Heart left ventricle (tissue), 16 donors: ENCODE data around the gene PEX11G. TPM values are rescaled to one million over a fixed set of nuclear protein-coding genes. Genes with fewer than 3 reads are reported as not detected.

Source experiments
- ATAC-seq, 4 donors: fragments of 200-7000 bp; cut with Tn5 transposase; one replicate each; pipeline ENCODE4 v1.9.1; 2020 to 2022; ENCODE audit warnings: moderate library complexity in 4 of 4, mild to moderate bottlenecking in 3 of 4, moderate number of reproducible peaks in 1 of 4
- DNase-seq, 5 donors: peaks; one replicate each; pipeline ENCODE4 v3.0.0-alpha.2; 2020
- H3K27ac ChIP-seq, 12 donors: fragments of 200-600 bp; sonication (generic) in 4 of 12; one replicate each; pipeline versions ENCODE4 v1.5.0 to v1.8.0; 2016 to 2022; ENCODE audit warnings: mild to moderate bottlenecking in 2 of 12
- H3K27me3 ChIP-seq, 9 donors: fragments of 200-600 bp; sonication (generic) in 2 of 9; one replicate each; pipeline versions ENCODE4 v1.5.1 to v1.8.0; 2016 to 2022; ENCODE audit warnings: mild to moderate bottlenecking in 3 of 9
- H3K36me3 ChIP-seq, 9 donors: fragments of 200-600 bp; sonication (generic) in 2 of 9; one replicate each; pipeline versions ENCODE4 v1.5.0 to v1.8.0; 2018 to 2022; ENCODE audit warnings: mild to moderate bottlenecking in 2 of 9
- H3K4me1 ChIP-seq, 12 donors: fragments of 200-600 bp; sonication (generic) in 4 of 12; one replicate each; pipeline versions ENCODE4 v1.5.0 to v1.8.0; 2016 to 2022; ENCODE audit warnings: mild to moderate bottlenecking in 3 of 12
- H3K4me3 ChIP-seq, 12 donors: fragments of 200-600 bp; sonication (generic) in 4 of 12; one replicate each; pipeline versions ENCODE4 v1.5.0 to v1.8.0; 2017 to 2022; ENCODE audit warnings: mild to moderate bottlenecking in 9 of 12, moderate library complexity in 4 of 12
- H3K9me3 ChIP-seq, 12 donors: fragments of 200-600 bp; sonication (generic) in 4 of 12; one replicate each; pipeline versions ENCODE4 v1.5.0 to v1.8.0; 2016 to 2022; ENCODE audit warnings: mild to moderate bottlenecking in 1 of 12
- POLR2A ChIP-seq, 2 donors: fragments of 450-650 bp; IDR thresholded peaks; one replicate each; pipeline ENCODE4 v1.6.1; 2017; ENCODE audit warnings: antibody characterized with exemption in 2 of 2, mild to moderate bottlenecking in 2 of 2, moderate library complexity in 2 of 2
- WGBS, 4 donors: extraction: QIAGEN DNeasy Blood & Tissue Kit in 2 of 4; methylation state at CpG; one replicate each; pipeline versions ENCODE4 v1.1.5 to v1.1.7; 2013 to 2018; 5-methylcytosine and 5-hydroxymethylcytosine counted together
- intact Hi-C, 10 donors: fragments of 100-400 bp; cut with DNase I; formaldehyde crosslinking; loops; one replicate each; pipeline versions ENCODE4 v1.11.1 to v1.14.2; 2022
- polyA plus RNA-seq, 2 donors: library from polyadenylated mRNA; stranded (reverse); fragments of 200-250 nt; gene quantifications; one replicate each; pipeline ENCODE4 v1.2.3, GENCODE V29; 2013
- total RNA-seq, 9 donors: library from RNA; depleted of rRNA in 2 of 9; stranded (reverse); fragments of >200 nt in 2 of 9; fragmentation: NEBNext Ultra II Directional in 3 of 9; extraction: Animal tissue kit (Norgen Biotek cat#: 25700) in 3 of 9; gene quantifications; one replicate each; pipeline versions ENCODE4 v1.1.0 to v1.2.4, GENCODE V29; 2016 to 2023
- TF ChIP-seq, protein P1 (sequence below), 12 donors: fragments of 200-600 bp; sonication (generic) in 4 of 12; IDR thresholded peaks; one replicate each; pipeline versions ENCODE4 v1.5.0 to v1.8.0; 2018 to 2022; ENCODE audit warnings: antibody characterized with exemption in 12 of 12, mild to moderate bottlenecking in 5 of 12
- donor health status: ischemic (EF 13 %, LVEDD 7.1; RV severe dilation, severe dysfunction).
- donor health status: healthy with polysubstance abuse.
- donor health status: DM: no; HTN: yes; CAD: no.
- donor health status: DM: no; HTN: no; CAD: no.
- donor health status: ischemic (EF 25% LVEDD 6.9; RV normal size, moderate dysfunction).
- donor health status: ischemic (EF 25% LVEDD 5.7; RV mildly dilated, moderate dysfunction).
- donor health status: healthy.
- donor health status: DM: yes; HTN: yes; CAD: no.
- donor health status: ischemic (EF 35%, LVEDD 5.7; RV mildly dilated, moderate dysfunction).
- donor health status: nonischemic (EF 11% LVEDD 7.7; RV severe dilation, severe dysfunction).
- donor health status: DM: yes; HTN: yes; CAD: no.
- donor health status: PGD.
- donor health status: ischemic (EF 29% LVEDD 5.4; RV normal size, mild dysfunction).
- donor health status: nonischemic (EF 23%, LVEDD 6.1; RV moderate dilation, normal function).

Gene PEX11G
- total and polyA plus RNA-seq, 11 donors: 0.55 to 3.4 (median 1.5) TPM

- intact Hi-C loops: no loop called here
- H3K27me3 ChIP-seq: peaks cover 3 to 52% (median 29%) of the 10 kb centered on the region in 9 donors
- TF ChIP-seq, protein P1, sequence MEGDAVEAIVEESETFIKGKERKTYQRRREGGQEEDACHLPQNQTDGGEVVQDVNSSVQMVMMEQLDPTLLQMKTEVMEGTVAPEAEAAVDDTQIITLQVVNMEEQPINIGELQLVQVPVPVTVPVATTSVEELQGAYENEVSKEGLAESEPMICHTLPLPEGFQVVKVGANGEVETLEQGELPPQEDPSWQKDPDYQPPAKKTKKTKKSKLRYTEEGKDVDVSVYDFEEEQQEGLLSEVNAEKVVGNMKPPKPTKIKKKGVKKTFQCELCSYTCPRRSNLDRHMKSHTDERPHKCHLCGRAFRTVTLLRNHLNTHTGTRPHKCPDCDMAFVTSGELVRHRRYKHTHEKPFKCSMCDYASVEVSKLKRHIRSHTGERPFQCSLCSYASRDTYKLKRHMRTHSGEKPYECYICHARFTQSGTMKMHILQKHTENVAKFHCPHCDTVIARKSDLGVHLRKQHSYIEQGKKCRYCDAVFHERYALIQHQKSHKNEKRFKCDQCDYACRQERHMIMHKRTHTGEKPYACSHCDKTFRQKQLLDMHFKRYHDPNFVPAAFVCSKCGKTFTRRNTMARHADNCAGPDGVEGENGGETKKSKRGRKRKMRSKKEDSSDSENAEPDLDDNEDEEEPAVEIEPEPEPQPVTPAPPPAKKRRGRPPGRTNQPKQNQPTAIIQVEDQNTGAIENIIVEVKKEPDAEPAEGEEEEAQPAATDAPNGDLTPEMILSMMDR (IDR thresholded peaks at IDR 0.05): no peak
- TF ChIP-seq POLR2A (IDR thresholded peaks at IDR 0.05): no peak
Measured at GRCh38 chr19:7502552-7502951, 13.7 kb upstream of the PEX11G start.

DNA sequence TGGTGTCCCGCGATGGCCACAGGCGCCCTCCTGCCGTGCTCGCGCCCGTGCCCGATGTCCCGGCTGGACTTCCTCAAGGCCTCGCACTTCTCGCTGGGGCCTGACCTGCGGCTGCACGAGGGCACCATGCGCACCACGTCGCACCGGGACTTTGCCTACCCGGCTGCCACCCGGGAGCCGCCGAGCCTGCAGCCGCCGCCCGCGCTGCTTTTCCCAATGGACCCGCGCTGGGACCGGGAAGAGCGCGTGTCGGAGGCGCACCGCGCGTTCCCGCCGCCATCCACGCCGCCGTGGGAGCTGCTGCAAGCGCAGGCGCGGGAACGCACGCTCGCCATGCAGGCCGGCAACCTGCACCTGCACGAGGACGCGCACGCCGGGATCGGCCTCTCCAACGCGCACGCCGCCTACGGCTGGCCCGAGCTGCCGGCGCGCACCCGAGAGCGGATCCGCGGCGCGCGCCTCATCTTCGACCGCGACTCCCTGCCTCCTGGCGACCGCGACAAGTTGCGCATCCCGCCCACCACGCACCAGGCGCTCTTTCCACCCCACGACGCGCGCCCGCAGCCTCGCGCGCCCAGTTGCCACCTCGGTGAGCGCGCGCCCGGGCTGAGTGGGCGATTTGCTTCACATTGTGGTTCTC is 12.1 kb upstream of the PEX11G start:
- Histone ChIP-seq H3K4me1 (peaks cover 0 to 18% (median 5%) of the 10 kb centered on the region in 12 donors), H3K36me3 (no peaks in the 10 kb centered on the region), H3K27ac (no peak overlapping the region), H3K9me3 (no peaks in the 10 kb centered on the region), H3K27me3 (peaks cover 3 to 52% (median 29%) of the 10 kb centered on the region in 9 donors), H3K4me3 (peak overlapping the region in 11 of 12 donors; percentile 30 to 56 (median 41))
- ATAC-seq (peak in 3 of 4 donors; percentile 57 to 68 (median 63)), DNase-seq (peak in 1 of 5 donors; percentile 60)
- TF ChIP-seq, protein P1 (IDR thresholded peaks at IDR 0.05): peak in 1 of 12 donors; percentile 12
- no peak for TF ChIP-seq POLR2A (IDR thresholded peaks at IDR 0.05)
- 1 to 4% (median 2%) methylated on average over 36 to 93 of the region's 93 CpGs for WGBS, 4 donors
- intact Hi-C loops: no loop called here

More at GRCh38 chr19:7502552-7502951, 13.7 kb upstream of the PEX11G start:
- peaks cover 0 to 24% (median 6%) of the 10 kb centered on the region in 12 donors for H3K4me1 ChIP-seq
- 30 to 74% (median 47%) methylated on average over 2 of the region's 2 CpGs for WGBS, 4 donors
- ATAC-seq: no peak
- no peak for DNase-seq
- H3K4me3 ChIP-seq: no peak overlapping the region
- no peak overlapping the region for H3K27ac ChIP-seq
- no peaks in the 10 kb centered on the region for H3K9me3 ChIP-seq
- H3K36me3 ChIP-seq: no peaks in the 10 kb centered on the region

DNA sequence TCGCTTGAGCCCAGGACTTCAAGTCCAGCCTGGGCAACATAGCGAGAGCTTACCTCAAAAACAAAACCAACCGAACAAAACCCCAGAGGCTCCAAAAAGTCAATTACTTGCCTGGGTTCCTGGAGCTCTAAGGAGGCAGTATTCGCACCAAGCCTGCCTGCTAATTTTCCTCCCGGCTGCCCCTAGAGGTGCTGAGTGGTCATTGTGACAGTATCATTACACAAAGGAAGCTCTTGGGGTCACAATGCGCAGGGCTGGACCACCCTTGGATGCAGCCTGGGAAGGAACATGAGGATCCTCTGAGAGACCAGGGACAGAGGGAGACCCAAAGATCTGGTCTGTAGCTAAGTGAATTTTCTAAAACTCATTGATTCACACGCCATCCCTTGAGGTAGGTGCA is 8.5 kb upstream of the PEX11G start:
- DNase-seq: peak in 1 of 5 donors; percentile 38
- 47 to 63% (median 53%) methylated on average over 5 to 7 of the region's 7 CpGs for WGBS, 4 donors

More for the DNA sequence above, 8.5 kb upstream of the PEX11G start:
- no peaks in the 10 kb centered on the region for H3K9me3 ChIP-seq
- H3K4me1 ChIP-seq: peaks cover 0 to 26% (median 11%) of the 10 kb centered on the region in 12 donors
- peak in 1 of 4 donors; percentile 29 for ATAC-seq
- H3K4me3 ChIP-seq: no peak overlapping the region
- H3K27ac ChIP-seq: no peak overlapping the region
- peaks cover 3 to 23% (median 17%) of the 10 kb centered on the region in 9 donors for H3K27me3 ChIP-seq
- no peaks in the 10 kb centered on the region for H3K36me3 ChIP-seq
- no peak for TF ChIP-seq POLR2A (IDR thresholded peaks at IDR 0.05)
- TF ChIP-seq, protein P1 (IDR thresholded peaks at IDR 0.05): peak in 5 of 12 donors; percentile 13 to 33 (median 29)
- intact Hi-C loops: no loop called here
